Skin epidermis (tissue), 12 donors: Measurements from ENCODE around the gene CUL7.
"Not testable (repeated sequence)": the region's sequence is repeated elsewhere in the genome, so short reads cannot be mapped to it uniquely, and the experiment has no call there.

Source experiments
- H3K27ac ChIP-seq, 21 experiments: fragments of 200-600 bp; sonication (generic) in 11 of 21; one replicate each; pipeline ENCODE4 v1.5.0; 2020; ENCODE audit warnings: mild to moderate bottlenecking in 3 of 21, inconsistent platforms in 2 of 21, moderate library complexity in 2 of 21
- H3K4me3 ChIP-seq, 7 experiments: fragments of 200-600 bp; sonication (generic) in 2 of 7; one replicate each; pipeline ENCODE4 v1.5.0; 2020; ENCODE audit warnings: inconsistent platforms in 2 of 7, mild to moderate bottlenecking in 2 of 7, moderate library complexity in 1 of 7

Gene CUL7

DNA sequence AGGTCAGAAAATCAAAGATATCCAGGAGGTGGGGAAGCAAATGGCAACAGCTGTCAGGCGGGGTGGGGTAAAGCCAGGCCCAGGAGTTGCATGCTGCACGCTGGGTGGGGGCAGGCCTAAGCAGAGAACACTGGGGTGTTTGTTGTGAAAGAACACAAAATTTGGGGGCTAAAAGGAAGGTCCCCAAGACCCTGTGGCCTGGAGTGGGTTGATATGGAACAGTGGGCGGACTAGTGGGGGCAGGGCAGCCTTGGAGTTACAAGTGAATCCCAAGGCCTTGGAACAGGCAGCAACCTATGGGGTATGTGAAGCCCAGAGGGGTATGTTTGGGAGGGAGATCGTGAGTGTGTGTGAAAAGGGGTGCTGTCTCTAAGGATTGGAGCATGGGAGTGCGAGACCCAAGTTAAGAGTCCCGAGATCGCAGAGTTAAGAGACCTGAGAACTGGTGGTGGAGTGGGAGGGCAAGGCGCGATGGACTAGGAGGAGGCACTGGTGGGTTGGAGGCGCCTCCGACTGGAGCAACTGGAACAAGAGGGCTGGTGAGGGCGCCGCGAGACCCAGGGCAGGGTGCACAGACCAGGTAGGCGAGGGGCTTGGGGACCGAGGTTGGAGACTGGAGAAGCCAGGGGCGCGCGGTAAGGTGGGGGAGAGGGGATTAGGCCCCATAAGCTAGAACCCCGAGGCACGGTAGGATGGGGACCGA is 658 bp downstream of the CUL7 start:
- Histone ChIP-seq H3K4me3 (peak overlapping the region; percentile 51 to 91 (median 81)), H3K27ac (peak overlapping the region; percentile 83 to 100 (median 95))

GRCh38 chr6:43052225-43052841 is 1.3 kb downstream of the CUL7 start:
- H3K4me3 ChIP-seq: peak overlapping the region in 1 of 7 experiments; percentile 91
- H3K27ac ChIP-seq: peak overlapping the region in 16 of 21 experiments; percentile 88 to 100 (median 96)

GRCh38 chr6:43050981-43051380 is 2.7 kb downstream of the CUL7 start:
- H3K27ac ChIP-seq: no peak overlapping the region
- no peak overlapping the region for H3K4me3 ChIP-seq

DNA sequence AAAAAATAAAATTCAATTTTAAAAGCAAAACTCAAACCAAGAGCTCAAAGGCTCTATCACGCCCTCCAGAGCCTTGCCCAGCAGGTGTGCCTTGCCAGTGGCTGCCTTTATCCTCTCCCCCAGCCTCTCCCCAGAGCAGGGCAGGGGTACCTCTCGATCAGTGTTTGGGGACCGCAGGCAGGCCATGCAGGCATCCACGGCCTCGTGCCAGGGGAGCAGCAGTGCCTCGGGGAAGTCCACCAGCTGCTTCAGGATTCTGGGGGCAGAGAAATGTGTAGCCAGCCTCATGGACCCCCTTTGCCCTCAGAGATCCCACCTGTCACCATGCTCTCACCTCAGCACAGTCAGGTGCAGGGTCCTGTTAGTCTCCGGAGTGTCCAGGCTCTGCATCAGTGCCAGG is 5.7 kb downstream of the CUL7 start:
- Histone ChIP-seq H3K27ac (no peak overlapping the region), H3K4me3 (no peak overlapping the region)

DNA sequence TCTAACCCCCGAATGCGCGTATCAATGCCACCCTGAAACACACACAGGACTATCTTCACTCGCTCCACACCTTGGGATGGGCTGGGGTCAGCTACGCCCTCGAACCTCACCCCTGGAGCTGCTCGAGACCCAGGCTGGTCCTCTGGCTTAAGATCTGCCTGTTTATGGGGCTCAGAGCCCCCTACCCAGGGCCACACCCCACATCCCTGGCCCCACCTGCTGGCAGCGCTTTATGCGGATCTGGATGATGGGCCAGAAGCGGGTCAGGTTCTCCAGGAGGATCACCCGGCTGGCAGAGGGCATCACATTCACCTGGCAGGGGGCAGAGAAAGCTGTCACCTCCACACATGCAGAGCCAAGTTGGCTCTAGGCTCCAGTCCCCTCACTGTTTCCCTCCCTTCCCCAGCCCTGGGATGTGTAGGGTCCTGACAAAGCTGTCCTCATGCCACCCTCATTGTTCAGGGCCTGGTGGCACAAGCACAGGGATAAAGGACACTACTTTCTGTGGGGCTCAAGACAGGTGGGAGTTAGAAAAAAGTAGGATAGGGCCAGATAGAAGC is 8.2 kb downstream of the CUL7 start:
- H3K4me3 ChIP-seq: no peak overlapping the region
- H3K27ac ChIP-seq: no peak overlapping the region

DNA sequence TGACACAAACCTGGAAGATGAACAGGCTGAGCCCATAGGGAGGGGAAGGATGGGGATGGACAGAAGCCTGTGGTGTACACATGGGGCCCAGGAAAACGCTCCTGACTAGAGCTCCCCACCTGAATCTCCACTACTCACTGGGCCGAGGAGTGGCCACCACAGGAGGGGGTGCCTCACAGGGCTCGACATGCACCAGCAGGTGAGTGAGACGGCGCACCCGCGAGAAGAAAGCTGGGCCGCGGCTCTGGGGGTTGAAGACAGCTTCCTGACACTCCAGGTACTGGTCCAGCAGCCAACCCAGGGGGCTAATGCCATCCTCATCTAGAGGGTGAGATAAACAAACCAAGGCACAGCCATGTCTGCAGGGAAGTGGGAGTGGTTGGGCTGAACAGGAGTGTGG is 10.3 kb downstream of the CUL7 start:
- no peak overlapping the region for H3K27ac ChIP-seq
- H3K4me3 ChIP-seq: no peak overlapping the region

- not testable (repeated sequence) for H3K27ac ChIP-seq, H3K4me3 ChIP-seq
Measured at GRCh38 chr6:43041475-43041874, 12.2 kb downstream of the CUL7 start.

GRCh38 chr6:43040542-43041257 is 13.0 kb downstream of the CUL7 start:
- H3K27ac ChIP-seq: no peak overlapping the region
- no peak overlapping the region for H3K4me3 ChIP-seq

- H3K27ac ChIP-seq: no peak overlapping the region
- no peak overlapping the region for H3K4me3 ChIP-seq
Measured at GRCh38 chr6:43038727-43039126, 14.9 kb downstream of the CUL7 start.

DNA sequence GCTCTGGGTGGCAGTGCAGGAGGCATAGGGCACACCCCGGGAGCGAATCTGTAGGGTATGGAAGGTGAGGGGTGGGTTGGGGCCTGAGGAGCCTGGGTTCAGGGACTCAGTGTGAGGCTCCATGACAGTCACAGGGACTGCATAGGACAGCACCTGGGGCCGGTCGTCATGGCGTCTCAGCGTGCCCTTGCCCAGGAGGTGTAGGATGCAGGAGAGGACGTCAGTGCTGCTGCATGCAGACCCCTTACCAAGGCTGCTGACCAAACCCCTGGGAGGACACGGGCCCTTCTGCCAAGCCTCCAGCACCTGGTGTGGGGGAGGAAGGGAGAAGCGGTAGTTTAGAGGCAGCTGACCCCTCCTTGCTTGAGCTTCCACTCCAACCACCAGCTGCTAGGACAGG is 15.9 kb downstream of the CUL7 start:
- Histone ChIP-seq H3K27ac (no peak overlapping the region), H3K4me3 (no peak overlapping the region)

DNA sequence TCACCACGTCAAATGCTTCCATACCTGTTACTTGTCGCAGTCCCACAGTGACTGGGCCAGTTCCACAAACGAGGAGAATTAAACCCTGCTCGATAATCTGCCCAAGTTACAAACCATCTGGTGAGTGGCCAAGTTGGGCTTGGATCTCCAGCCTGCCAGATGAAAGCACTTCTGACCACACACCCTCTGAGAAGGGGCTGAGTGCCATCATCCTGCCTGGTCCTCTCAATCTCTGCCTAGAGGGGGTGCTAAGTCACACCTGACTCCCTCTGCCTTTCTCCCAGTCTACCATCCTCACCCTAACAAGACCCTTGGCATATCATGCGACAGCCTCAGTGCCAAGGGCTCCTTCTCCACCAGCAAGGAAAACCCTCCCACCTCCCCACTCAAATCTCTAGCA is 16.5 kb downstream of the CUL7 start:
- H3K27ac ChIP-seq: no peak overlapping the region
- no peak overlapping the region for H3K4me3 ChIP-seq

- no peak overlapping the region for H3K27ac ChIP-seq
- H3K4me3 ChIP-seq: no peak overlapping the region
Measured at GRCh38 chr6:43036712-43037111, 16.9 kb downstream of the CUL7 start.

- H3K4me3 ChIP-seq: no peak overlapping the region
- H3K27ac ChIP-seq: peak overlapping the region in 1 of 21 experiments; percentile 11
Measured at GRCh38 chr6:43035495-43036194, 18.0 kb downstream of the CUL7 start.

GRCh38 chr6:43034190-43034525 is 19.5 kb downstream of the CUL7 start:
- Histone ChIP-seq H3K4me3 (no peak overlapping the region), H3K27ac (no peak overlapping the region)

- H3K27ac ChIP-seq: no peak overlapping the region
Measured at GRCh38 chr6:43033496-43034189, 20.0 kb downstream of the CUL7 start.

GRCh38 chr6:43032326-43032725 is 21.3 kb downstream of the CUL7 start:
- Histone ChIP-seq H3K27ac (no peak overlapping the region), H3K4me3 (no peak overlapping the region)

More at GRCh38 chr6:43033496-43034189, 20.0 kb downstream of the CUL7 start:
- H3K4me3 ChIP-seq: no peak overlapping the region

- Histone ChIP-seq H3K4me3 (no peak overlapping the region), H3K27ac (no peak overlapping the region)
Measured at GRCh38 chr6:43029120-43029519, 24.5 kb downstream of the CUL7 start.

DNA sequence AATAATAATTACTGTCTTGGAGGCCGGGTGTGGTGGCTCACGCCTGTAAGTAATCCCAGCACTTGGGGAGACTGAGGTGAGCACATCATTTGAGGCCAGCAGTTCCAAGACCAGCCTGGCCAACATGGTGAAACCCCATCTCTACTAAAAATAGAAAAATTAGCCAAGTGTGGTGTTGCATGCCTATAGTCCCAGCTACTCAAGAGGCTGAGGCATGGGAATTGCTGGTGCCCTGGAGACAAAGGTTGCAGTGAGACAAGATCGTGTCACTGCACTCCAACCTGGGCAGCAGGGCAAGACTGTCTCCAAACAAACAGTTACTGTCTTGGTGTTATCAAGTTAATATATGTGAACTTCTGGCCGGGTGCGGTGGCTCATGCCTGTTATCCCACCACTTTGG is 27.3 kb downstream of the CUL7 start:
- H3K27ac ChIP-seq: no peak overlapping the region

DNA sequence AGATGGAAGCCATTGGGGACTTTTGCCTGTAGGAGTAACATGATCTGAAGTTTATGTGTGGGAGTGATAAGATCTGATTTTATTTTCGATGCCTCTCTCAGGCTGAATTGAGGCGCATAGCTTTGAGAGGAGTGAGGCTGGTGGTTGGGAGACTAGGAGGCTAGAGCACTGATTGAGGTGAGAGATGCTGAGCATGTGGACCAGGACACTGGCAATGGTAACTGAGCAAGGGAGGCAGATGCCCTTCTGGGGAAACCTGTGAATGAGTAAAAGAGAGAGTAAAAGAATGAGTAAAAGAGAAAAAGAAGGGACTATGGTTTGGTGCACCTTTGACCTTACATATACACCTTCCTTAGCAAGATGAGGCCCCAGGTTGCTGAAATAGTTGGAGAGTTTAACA is 29.2 kb downstream of the CUL7 start:
- no peak overlapping the region for H3K4me3 ChIP-seq
- no peak overlapping the region for H3K27ac ChIP-seq

More for the DNA sequence above, 27.3 kb downstream of the CUL7 start:
- no peak overlapping the region for H3K4me3 ChIP-seq
